HS-27A (cell line): ENCODE data around the gene BCL6B.

Experiments used
- DNase-seq: peaks from one replicate; pipeline ENCODE4 v3.0.0-alpha.2; 2012; ENCODE audit warnings: low read depth, missing footprints

Gene BCL6B

GRCh38 chr17:7060165-7060891 is 37.5 kb downstream of the BCL6B start:
- peak; percentile 8 for DNase-seq

DNA sequence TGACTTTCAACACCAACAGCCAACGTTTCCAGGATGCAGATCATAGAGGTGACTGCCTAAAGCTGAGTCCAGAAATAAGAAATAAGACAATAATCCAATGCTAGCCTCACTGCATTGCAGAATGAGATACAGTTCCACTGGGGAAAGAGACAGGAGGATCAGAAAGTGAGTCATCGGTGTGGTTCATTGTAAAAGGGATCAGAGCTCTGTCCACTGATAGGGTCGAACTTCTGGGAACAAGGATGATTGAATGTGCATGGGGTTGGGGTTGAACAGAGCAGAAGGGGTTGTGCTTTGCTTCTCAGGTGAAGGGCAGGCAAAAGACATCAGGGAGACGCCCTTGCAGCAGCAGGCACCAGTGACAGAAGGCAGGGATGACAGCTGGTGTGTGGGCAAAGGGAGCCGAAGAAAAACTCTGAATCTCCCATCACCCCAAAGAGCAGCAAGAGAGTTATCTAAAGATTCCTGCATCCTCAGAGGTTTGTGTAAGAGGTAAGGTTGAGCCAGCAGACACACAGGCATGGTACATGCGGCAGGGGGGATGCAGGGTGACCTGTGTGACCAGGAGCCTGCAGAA is 40.8 kb downstream of the BCL6B start:
- no peak for DNase-seq

GRCh38 chr17:7064261-7064660 is 41.4 kb downstream of the BCL6B start:
- DNase-seq, result no peak

DNA sequence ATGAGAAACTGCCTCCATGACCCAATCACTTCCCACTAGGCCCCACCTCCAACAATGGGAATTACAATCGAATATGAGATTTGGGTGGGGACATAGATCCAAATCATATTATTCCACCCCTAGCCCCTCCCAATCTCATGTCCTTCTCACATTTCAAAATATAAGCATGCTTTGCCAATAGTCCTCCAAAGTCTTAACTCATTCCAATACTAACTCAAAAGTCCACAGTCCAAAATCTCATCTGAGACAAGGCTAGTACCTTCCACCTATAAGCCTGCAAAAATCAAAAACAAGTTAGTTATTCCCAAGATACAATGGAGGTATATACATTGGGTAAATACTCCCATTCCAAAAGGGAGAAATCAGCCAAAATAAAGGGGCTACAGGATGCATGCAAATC is 44.3 kb downstream of the BCL6B start:
- no peak for DNase-seq

DNA sequence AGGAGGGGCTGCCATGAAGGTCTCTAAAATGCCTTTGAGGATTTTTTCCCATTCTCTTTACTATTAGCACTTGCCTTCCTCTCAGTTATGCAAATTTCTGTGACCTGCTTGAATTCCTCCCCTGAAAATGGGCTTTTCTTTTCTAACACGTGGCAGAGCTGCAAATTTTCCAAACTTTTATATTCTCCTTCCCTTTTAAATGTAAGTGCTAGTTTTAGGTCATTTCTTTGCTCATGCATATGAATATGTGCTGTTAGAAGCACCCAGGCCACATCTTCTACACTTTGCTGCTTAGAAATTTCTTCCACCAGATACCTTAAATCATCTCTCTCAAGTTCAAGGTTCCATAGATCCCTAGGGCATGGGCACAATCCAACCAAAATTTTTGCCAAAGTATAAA is 45.4 kb downstream of the BCL6B start:
- DNase-seq, result no peak

- DNase-seq, result no peak
Measured at GRCh38 chr17:7070712-7071111, 47.9 kb downstream of the BCL6B start.

- no peak for DNase-seq
Measured at GRCh38 chr17:7072406-7072805, 49.6 kb downstream of the BCL6B start.

DNA sequence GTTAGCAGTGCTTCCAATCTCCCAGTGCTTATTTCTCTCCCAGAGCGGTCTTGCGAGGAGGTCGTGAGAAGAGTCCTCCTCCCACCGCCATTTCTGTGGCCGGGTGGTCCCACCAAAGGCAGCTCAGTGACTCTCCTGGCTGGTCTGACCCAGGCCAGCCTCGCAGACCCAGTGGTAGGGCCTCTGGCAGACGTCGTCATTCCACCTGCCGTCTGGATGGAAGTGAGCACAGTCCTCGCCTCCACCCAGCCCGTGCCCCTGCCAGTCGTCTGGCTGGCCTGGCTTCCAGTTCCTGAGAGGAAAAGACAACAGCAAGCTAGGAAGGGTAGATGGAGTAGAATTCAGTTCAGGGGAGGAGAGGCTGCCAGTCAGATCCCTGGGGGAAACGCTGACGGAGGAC is 52.1 kb downstream of the BCL6B start:
- no peak for DNase-seq

GRCh38 chr17:7077911-7078546 is 55.2 kb downstream of the BCL6B start:
- no peak for DNase-seq

- no peak for DNase-seq
Measured at GRCh38 chr17:7078711-7079110, 55.9 kb downstream of the BCL6B start.
